ENCODE measurements around the gene KDM5A. TPM values are rescaled to one million over a fixed set of nuclear protein-coding genes. Genes with fewer than 3 reads are reported as not detected.

The KDM5A gene
- total and polyA plus RNA-seq, 2 donors (not counting 3 experiments of a cell fraction or from before 2014, with no cell fraction given), result 12.6 to 61.0 TPM

DNA sequence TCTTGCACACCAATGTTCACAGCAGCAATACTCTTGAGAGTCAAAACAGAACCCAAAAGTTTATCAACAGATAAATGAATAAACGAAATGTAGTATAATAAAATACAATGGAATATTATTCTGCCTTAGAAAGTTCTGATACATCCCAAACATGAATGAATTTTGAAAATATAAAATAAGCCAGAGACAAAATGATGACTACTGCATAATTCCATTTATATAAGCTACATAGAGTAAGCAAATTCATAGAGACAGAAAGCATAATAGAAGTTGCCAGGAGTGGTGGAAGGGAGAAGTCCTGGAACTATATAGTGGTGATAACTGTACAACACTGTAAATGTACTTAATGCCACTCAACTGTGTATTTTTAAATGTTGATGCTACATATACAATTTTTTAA lies 21.1 kb downstream of the KDM5A start:
- ChIA-PET POLR2A (no interaction called here), CTCF (no interaction called here)
- TF ChIP-seq POLR2AphosphoS5 (IDR thresholded peaks at IDR 0.05; ENCODE audit: insufficient read depth, low read depth, low read length) (no peak), EZH2 (IDR thresholded peaks at IDR 0.05; ENCODE audit: borderline replicate concordance, low read depth, low read length, severe bottlenecking) (no peak)
- Histone ChIP-seq H3K27me3 (ENCODE audit: control insufficient read depth in 2 of 2, insufficient read depth in 2 of 2, low read length in 2 of 2) (no peaks in the 10 kb centered on the region), H3K4me1 (ENCODE audit: control insufficient read depth, extremely low read depth, insufficient read depth, low read length) (no peaks in the 10 kb centered on the region), H3K36me3 (ENCODE audit: control insufficient read depth in 2 of 2, extremely low read depth in 1 of 2, insufficient read depth in 2 of 2, low read length in 2 of 2) (peaks cover 7 to 16% of the 10 kb centered on the region in 2 experiments), H3K4me2 (ENCODE audit: insufficient read depth, low read length) (no peak overlapping the region), H3K79me2 (ENCODE audit: control insufficient read depth, insufficient read depth, low read length) (peaks cover 2% of the 10 kb centered on the region), H4K20me1 (replicated peaks; ENCODE audit: control insufficient read depth, extremely low read depth, insufficient read depth, low read length) (no peaks in the 10 kb centered on the region), H3K9me3 (replicated peaks; ENCODE audit: control insufficient read depth, insufficient read depth, low read length) (no peaks in the 10 kb centered on the region), H2AFZ (ENCODE audit: low read depth, low read length) (no peak overlapping the region), H3K4me3 (replicated peaks in 1 of 3; ENCODE audit: insufficient read depth in 1 of 3, low read depth in 1 of 3, low read length in 3 of 3) (no peak overlapping the region), H3K9me1 (replicated peaks; ENCODE audit: control insufficient read depth, extremely low read depth, insufficient read depth, low read length) (no peaks in the 10 kb centered on the region), H3K27ac (ENCODE audit: insufficient read depth, low read depth, low read length) (no peak overlapping the region), H3K9ac (replicated peaks; ENCODE audit: extremely low read depth, insufficient read depth, low read length) (no peak overlapping the region)
- BruUV-seq (replicated peaks), result no TSS peak
- intact Hi-C loops (cut with micrococcal nuclease), result no loop called here
- dilution Hi-C loops (cut with MboI; ENCODE audit: extremely low pct_ligation_motif_present, low sequenced_read_pairs), result no loop called here
- no peak for FAIRE-seq
- DNase-seq (ENCODE audit: low read depth, low spot score), result no peak

DNA sequence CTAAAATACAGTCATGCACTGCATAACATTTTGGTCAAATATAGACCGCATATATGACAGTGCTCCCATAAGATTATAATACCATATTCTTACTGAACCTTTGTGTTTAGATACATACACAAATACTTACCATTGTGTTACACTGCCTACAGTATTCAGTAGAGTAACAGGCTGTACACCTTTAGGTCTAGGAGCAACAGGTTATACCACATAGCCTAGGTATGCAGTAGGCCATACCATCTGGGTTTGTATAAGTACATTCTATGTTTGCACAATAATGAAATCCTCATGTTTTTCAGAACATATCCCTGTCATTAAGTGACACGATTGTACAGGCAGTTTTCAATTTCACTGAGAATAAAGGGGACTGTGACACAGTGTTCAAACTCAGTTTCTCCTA lies 22.3 kb downstream of the KDM5A start:
- ChIA-PET CTCF (no interaction called here), POLR2A (no interaction called here)
- Histone ChIP-seq H3K4me1 (ENCODE audit: control insufficient read depth, extremely low read depth, insufficient read depth, low read length) (no peaks in the 10 kb centered on the region), H3K27ac (ENCODE audit: insufficient read depth, low read depth, low read length) (no peak overlapping the region), H2AFZ (ENCODE audit: low read depth, low read length) (no peak overlapping the region), H3K4me2 (ENCODE audit: insufficient read depth, low read length) (no peak overlapping the region), H3K79me2 (ENCODE audit: control insufficient read depth, insufficient read depth, low read length) (peaks cover 2% of the 10 kb centered on the region), H3K9me3 (replicated peaks; ENCODE audit: control insufficient read depth, insufficient read depth, low read length) (no peaks in the 10 kb centered on the region), H3K9ac (replicated peaks; ENCODE audit: extremely low read depth, insufficient read depth, low read length) (no peak overlapping the region), H4K20me1 (replicated peaks; ENCODE audit: control insufficient read depth, extremely low read depth, insufficient read depth, low read length) (no peaks in the 10 kb centered on the region), H3K27me3 (ENCODE audit: control insufficient read depth in 2 of 2, insufficient read depth in 2 of 2, low read length in 2 of 2) (no peaks in the 10 kb centered on the region), H3K36me3 (ENCODE audit: control insufficient read depth in 2 of 2, extremely low read depth in 1 of 2, insufficient read depth in 2 of 2, low read length in 2 of 2) (peaks cover 11 to 18% of the 10 kb centered on the region in 2 experiments), H3K4me3 (replicated peaks in 1 of 3; ENCODE audit: insufficient read depth in 1 of 3, low read depth in 1 of 3, low read length in 3 of 3) (no peak overlapping the region), H3K9me1 (replicated peaks; ENCODE audit: control insufficient read depth, extremely low read depth, insufficient read depth, low read length) (no peaks in the 10 kb centered on the region)
- DNase-seq (ENCODE audit: low read depth, low spot score) (no peak), FAIRE-seq (no peak)
- TF ChIP-seq POLR2A (IDR thresholded peaks at IDR 0.05; ENCODE audit: low read depth, low read length), result no peak
- TF ChIP-seq JUN (IDR thresholded peaks at IDR 0.05; ENCODE audit: borderline replicate concordance, insufficient read depth, insufficient read length, low read depth), result no peak
- no peak for TF ChIP-seq POLR2AphosphoS5 (IDR thresholded peaks at IDR 0.05; ENCODE audit: insufficient read depth, low read depth, low read length)
- no peak for TF ChIP-seq MYC (IDR thresholded peaks at IDR 0.05; ENCODE audit: low read depth, low read length)
- TF ChIP-seq, protein P1, sequence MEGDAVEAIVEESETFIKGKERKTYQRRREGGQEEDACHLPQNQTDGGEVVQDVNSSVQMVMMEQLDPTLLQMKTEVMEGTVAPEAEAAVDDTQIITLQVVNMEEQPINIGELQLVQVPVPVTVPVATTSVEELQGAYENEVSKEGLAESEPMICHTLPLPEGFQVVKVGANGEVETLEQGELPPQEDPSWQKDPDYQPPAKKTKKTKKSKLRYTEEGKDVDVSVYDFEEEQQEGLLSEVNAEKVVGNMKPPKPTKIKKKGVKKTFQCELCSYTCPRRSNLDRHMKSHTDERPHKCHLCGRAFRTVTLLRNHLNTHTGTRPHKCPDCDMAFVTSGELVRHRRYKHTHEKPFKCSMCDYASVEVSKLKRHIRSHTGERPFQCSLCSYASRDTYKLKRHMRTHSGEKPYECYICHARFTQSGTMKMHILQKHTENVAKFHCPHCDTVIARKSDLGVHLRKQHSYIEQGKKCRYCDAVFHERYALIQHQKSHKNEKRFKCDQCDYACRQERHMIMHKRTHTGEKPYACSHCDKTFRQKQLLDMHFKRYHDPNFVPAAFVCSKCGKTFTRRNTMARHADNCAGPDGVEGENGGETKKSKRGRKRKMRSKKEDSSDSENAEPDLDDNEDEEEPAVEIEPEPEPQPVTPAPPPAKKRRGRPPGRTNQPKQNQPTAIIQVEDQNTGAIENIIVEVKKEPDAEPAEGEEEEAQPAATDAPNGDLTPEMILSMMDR (IDR thresholded peaks at IDR 0.05; ENCODE audit: extremely low read depth in 1 of 2, insufficient read depth in 1 of 2, low read depth in 1 of 2, low read length in 2 of 2), result no peak
- no peak for TF ChIP-seq GATA2 (IDR thresholded peaks at IDR 0.05; ENCODE audit: insufficient read depth, insufficient read length, low read depth, low read length)
- TF ChIP-seq EZH2 (IDR thresholded peaks at IDR 0.05; ENCODE audit: borderline replicate concordance, low read depth, low read length, severe bottlenecking), result no peak
- TF ChIP-seq FOS (IDR thresholded peaks at IDR 0.05; ENCODE audit: borderline replicate concordance, insufficient read depth, low read length), result no peak
- TF ChIP-seq, protein P2, sequence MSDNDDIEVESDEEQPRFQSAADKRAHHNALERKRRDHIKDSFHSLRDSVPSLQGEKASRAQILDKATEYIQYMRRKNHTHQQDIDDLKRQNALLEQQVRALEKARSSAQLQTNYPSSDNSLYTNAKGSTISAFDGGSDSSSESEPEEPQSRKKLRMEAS (IDR thresholded peaks at IDR 0.05; ENCODE audit: insufficient read depth, insufficient read length), result no peak
- BruUV-seq (replicated peaks), result no TSS peak
- dilution Hi-C loops (cut with MboI; ENCODE audit: extremely low pct_ligation_motif_present, low sequenced_read_pairs), result no loop called here
- intact Hi-C loops (cut with micrococcal nuclease), result no loop called here

Measured in endothelial cell of umbilical vein (primary cell).